Subcutaneous abdominal adipose tissue (tissue), 5 donors: ENCODE results near the gene CYFIP1.

ENCODE experiments used
- H3K27ac ChIP-seq: one replicate; pipeline ENCODE4 v1.7.0; 2013; ENCODE audit warnings: low read depth, mild to moderate bottlenecking, inconsistent platforms, low read length, moderate library complexity
- H3K27me3 ChIP-seq, 5 donors: one replicate each; pipeline ENCODE4 v1.7.0; 2013; ENCODE audit warnings: low read length in 5 of 5, inconsistent platforms in 1 of 5; ENCODE audit not compliant: control insufficient read depth in 5 of 5, insufficient read depth in 4 of 5
- H3K36me3 ChIP-seq, 5 donors: one replicate each; pipeline ENCODE4 v1.7.0; 2013; ENCODE audit warnings: low read length in 5 of 5; ENCODE audit not compliant: control insufficient read depth in 5 of 5, insufficient read depth in 5 of 5
- H3K4me1 ChIP-seq, 5 donors: one replicate each; pipeline ENCODE4 v1.7.0; 2013; ENCODE audit warnings: low read length in 5 of 5, mild to moderate bottlenecking in 3 of 5, moderate library complexity in 1 of 5; ENCODE audit not compliant: control insufficient read depth in 5 of 5, insufficient read depth in 5 of 5
- H3K4me3 ChIP-seq, 5 donors: one replicate each; pipeline ENCODE4 v1.7.0; 2013; ENCODE audit warnings: low read length in 5 of 5, low read depth in 1 of 5
- H3K9ac ChIP-seq, 5 donors: one replicate each; pipeline ENCODE4 v1.7.0; 2013; ENCODE audit warnings: low read length in 5 of 5, mild to moderate bottlenecking in 4 of 5, moderate library complexity in 3 of 5
- H3K9me3 ChIP-seq, 5 donors: one replicate each; pipeline ENCODE4 v1.7.0; 2013; ENCODE audit warnings: low read length in 5 of 5; ENCODE audit not compliant: control insufficient read depth in 5 of 5
- donor health status: healthy.
- donor health status: healthy.
- donor health status: healthy.
- donor health status: healthy.
- donor health status: healthy.

The CYFIP1 gene

DNA sequence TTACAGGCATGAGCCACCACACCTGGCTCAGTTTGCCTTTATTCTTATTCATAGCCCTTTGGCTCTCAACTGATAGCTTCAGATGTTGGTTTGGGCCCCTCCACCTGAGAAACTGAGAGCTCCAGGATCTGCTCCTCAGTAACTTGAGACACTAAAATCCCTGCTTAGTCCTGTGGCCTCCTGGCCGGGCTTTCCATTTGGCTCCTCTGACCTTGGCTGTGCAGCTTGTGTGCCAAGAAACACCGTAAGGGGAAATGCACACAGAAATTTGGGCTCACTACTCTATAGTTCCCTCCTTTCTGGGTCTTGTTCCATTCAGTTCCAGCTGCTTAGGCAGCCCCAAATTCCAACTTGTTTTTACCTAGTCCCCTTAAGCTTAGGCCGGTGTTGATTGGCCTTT lies 116.8 kb downstream of the CYFIP1 start:
- H3K9me3 ChIP-seq, result no peaks in the 10 kb centered on the region
- H3K36me3 ChIP-seq, result peaks cover 24 to 66% (median 47%) of the 10 kb centered on the region in 5 donors
- H3K27me3 ChIP-seq, result no peaks in the 10 kb centered on the region
- H3K9ac ChIP-seq, result no peak overlapping the region
- no peak overlapping the region for H3K4me3 ChIP-seq
- peaks cover 0 to 5% (median 0%) of the 10 kb centered on the region in 5 donors for H3K4me1 ChIP-seq
- no peak overlapping the region for H3K27ac ChIP-seq

DNA sequence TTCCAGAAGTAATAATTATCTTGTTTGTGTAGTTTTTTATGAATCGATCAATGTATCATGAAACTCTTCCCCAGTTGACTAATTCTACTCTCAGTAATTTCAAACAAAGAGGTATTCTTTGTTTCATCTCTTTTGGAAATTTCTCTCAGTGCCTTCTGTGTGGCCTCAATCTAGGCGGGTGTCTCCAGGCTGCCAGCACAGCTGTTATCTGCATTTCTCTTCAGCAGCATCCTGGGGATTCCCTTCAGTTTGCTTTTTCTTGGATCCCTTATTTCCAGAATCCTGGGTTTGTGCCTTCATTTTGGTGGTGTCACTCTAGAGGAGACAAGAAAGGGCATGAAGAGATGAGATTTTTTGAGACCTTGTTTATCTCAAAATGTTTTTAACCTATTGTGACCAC lies 119.0 kb downstream of the CYFIP1 start:
- no peak overlapping the region for H3K4me3 ChIP-seq
- peaks cover 13 to 47% (median 31%) of the 10 kb centered on the region in 5 donors for H3K36me3 ChIP-seq
- no peak overlapping the region for H3K27ac ChIP-seq
- H3K9ac ChIP-seq, result no peak overlapping the region
- no peaks in the 10 kb centered on the region for H3K27me3 ChIP-seq
- no peaks in the 10 kb centered on the region for H3K9me3 ChIP-seq
- H3K4me1 ChIP-seq, result peaks cover 0 to 10% (median 0%) of the 10 kb centered on the region in 5 donors

- no peak overlapping the region for H3K27ac ChIP-seq
- H3K9me3 ChIP-seq, result no peaks in the 10 kb centered on the region
- H3K27me3 ChIP-seq, result no peaks in the 10 kb centered on the region
- H3K9ac ChIP-seq, result no peak overlapping the region
- H3K4me1 ChIP-seq, result peaks cover 0 to 7% (median 2%) of the 10 kb centered on the region in 5 donors
- H3K36me3 ChIP-seq, result peaks cover 11 to 59% (median 35%) of the 10 kb centered on the region in 5 donors
- H3K4me3 ChIP-seq, result no peak overlapping the region
Measured at GRCh38 chr15:22856659-22857058, 123.5 kb downstream of the CYFIP1 start.

DNA sequence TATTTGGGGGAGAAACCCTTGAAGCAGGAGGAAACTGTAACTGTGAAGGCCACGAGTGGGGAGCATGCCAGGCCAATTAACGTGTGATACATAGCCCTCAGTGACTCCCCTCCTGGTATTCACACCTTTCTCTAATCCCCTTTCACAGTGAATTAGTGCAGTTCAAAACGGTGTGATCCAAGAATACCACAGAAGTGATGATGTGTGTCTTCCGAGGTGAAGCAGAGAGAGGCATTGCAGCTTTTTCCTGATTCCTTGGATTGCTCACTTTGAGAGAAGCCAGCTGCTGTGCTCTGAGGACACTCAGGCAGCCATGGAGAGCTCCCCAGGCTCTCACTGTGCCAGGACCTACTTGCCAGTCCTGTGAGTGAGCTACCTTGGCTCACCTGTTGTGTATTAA lies 124.4 kb downstream of the CYFIP1 start:
- H3K4me1 ChIP-seq, result peaks cover 0 to 7% (median 2%) of the 10 kb centered on the region in 5 donors
- H3K36me3 ChIP-seq, result peaks cover 12 to 55% (median 35%) of the 10 kb centered on the region in 5 donors
- no peaks in the 10 kb centered on the region for H3K27me3 ChIP-seq
- H3K4me3 ChIP-seq, result no peak overlapping the region
- H3K9ac ChIP-seq, result no peak overlapping the region
- H3K9me3 ChIP-seq, result no peaks in the 10 kb centered on the region
- peak overlapping the region; percentile 10 for H3K27ac ChIP-seq

DNA sequence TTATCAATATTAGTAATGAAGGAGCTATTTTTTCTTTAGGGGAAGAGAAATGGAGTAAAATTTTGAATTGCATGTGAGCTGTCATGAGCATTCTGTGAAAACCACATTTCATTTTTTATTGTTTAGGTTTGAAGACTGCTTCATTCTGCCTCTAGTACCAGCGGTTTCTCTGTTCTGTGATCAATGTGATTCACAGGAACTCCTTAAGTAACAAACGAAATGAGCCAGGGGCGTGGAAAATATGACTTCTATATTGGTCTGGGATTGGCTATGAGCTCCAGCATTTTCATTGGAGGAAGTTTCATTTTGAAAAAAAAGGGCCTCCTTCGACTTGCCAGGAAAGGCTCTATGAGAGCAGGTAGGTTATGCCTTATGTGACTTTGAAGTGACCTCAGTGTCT lies 128.7 kb downstream of the CYFIP1 start:
- peaks cover 0 to 5% (median 2%) of the 10 kb centered on the region in 5 donors for H3K4me1 ChIP-seq
- H3K9ac ChIP-seq, result no peak overlapping the region
- no peak overlapping the region for H3K4me3 ChIP-seq
- no peak overlapping the region for H3K27ac ChIP-seq
- H3K9me3 ChIP-seq, result no peaks in the 10 kb centered on the region
- H3K36me3 ChIP-seq, result peaks cover 12 to 57% (median 37%) of the 10 kb centered on the region in 5 donors
- no peaks in the 10 kb centered on the region for H3K27me3 ChIP-seq

GRCh38 chr15:22850055-22850454 lies 130.1 kb downstream of the CYFIP1 start:
- no peaks in the 10 kb centered on the region for H3K27me3 ChIP-seq
- no peak overlapping the region for H3K4me3 ChIP-seq
- H3K9me3 ChIP-seq, result no peaks in the 10 kb centered on the region
- no peak overlapping the region for H3K27ac ChIP-seq
- no peaks in the 10 kb centered on the region for H3K4me1 ChIP-seq
- no peak overlapping the region for H3K9ac ChIP-seq
- H3K36me3 ChIP-seq, result peaks cover 10 to 62% (median 40%) of the 10 kb centered on the region in 5 donors

DNA sequence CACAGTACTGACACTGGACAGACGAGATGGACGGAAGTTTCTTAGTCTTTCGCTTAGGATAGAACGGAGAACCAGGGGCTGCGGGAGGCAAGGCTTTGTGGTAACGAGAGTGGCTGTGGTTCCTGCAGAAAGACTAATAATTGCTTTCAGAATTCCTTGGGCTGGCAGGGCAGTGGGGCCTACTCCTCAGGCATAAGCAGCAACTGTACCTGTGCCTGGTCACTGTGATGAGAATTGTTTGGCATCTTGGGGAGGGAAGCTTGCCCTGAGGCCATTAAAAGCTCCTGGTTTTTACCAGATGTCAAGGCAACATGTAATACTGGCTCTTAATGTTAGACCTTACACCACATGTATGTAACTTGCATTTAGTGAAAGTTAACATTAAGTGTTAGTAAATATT lies 134.1 kb downstream of the CYFIP1 start:
- Histone ChIP-seq H3K36me3 (peaks cover 3 to 44% (median 29%) of the 10 kb centered on the region in 5 donors), H3K27ac (no peak overlapping the region), H3K9me3 (no peaks in the 10 kb centered on the region), H3K4me3 (no peak overlapping the region), H3K9ac (no peak overlapping the region), H3K4me1 (peaks cover 0 to 3% (median 0%) of the 10 kb centered on the region in 5 donors), H3K27me3 (no peaks in the 10 kb centered on the region)

DNA sequence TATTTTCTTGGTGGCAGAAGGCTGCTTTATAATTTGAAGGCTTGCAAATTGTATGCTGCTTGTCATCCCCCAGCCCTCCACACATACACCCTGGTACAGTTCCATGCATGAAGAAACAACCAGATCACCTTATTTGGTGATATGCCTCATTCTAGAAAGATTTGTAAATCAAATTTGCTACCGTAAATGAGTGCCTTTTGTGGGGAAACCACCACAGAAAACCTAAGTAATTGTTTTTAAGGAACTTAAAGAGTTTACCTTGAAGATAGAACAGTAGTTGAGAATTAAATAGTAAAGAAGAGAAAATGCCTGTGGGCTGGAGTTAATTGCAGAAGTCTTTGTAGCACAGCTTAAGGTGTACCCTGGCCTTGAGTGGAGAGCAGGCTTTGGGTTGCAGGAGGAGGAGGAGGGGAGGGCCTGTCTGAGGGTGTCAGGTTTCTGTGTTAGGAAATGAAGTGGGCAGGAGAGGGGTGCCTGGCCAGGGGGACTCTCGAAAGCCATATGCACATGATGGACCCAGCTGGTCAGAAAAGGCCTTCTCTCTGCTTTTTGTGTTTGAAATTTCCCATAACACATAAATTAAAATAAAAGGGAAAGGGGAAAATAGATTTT lies 134.8 kb downstream of the CYFIP1 start:
- H3K36me3 ChIP-seq, result peaks cover 3 to 38% (median 22%) of the 10 kb centered on the region in 5 donors
- H3K4me3 ChIP-seq, result no peak overlapping the region
- H3K4me1 ChIP-seq, result peaks cover 0 to 8% (median 6%) of the 10 kb centered on the region in 5 donors
- H3K9me3 ChIP-seq, result no peaks in the 10 kb centered on the region
- no peak overlapping the region for H3K9ac ChIP-seq
- H3K27ac ChIP-seq, result no peak overlapping the region
- H3K27me3 ChIP-seq, result no peaks in the 10 kb centered on the region

DNA sequence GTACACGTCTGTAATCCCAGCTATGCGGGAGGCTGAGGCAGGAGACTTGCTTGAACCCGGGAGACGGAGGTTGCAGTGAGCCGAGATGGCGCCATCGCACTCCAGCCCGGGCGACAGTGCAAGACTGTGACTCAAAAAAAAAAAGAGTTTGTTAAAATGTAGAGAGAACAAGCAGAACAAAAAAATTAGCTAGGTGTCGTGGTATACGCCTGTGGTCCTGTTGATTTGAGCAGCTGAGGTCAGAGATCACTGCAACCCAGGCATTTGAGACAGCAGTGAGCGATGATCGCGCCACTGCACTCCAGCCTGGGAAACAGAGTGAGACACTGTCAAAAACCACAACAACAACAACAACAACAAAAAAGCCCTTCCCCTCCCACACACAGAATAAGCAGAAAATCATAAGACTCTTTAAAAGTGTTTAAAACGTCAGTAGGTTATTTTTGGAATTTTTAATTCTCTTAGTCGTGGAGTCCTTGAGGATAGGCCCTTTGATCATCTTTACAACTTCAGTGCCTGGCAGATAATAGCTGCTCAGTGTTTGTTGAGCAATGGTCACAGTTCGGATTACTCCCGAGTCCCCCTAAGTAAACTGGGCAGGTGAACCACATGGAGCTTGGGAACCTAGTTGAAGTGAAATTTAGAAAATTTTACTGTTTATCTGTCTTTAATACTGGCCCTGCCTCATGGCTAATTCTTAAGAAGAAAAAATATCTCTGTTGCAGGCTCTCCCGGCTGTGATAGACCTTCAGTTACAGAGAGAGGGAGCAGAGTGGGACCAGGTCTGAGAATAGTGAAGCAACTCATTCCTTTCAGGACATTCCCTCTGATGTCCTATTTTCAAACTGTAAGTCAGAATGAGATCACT lies 135.5 kb downstream of the CYFIP1 start:
- H3K4me3 ChIP-seq, result no peak overlapping the region
- H3K27ac ChIP-seq, result no peak overlapping the region
- no peaks in the 10 kb centered on the region for H3K9me3 ChIP-seq
- H3K4me1 ChIP-seq, result peaks cover 0 to 14% (median 10%) of the 10 kb centered on the region in 5 donors
- no peak overlapping the region for H3K9ac ChIP-seq
- peaks cover 3 to 38% (median 22%) of the 10 kb centered on the region in 5 donors for H3K36me3 ChIP-seq
- H3K27me3 ChIP-seq, result no peaks in the 10 kb centered on the region
